ENCODE results near the gene EPHA10. TPM values are rescaled to one million over a fixed set of nuclear protein-coding genes. Genes with fewer than 3 reads are reported as not detected.

Gene EPHA10
- polyA plus RNA-seq, 1 donor = not detected

DNA sequence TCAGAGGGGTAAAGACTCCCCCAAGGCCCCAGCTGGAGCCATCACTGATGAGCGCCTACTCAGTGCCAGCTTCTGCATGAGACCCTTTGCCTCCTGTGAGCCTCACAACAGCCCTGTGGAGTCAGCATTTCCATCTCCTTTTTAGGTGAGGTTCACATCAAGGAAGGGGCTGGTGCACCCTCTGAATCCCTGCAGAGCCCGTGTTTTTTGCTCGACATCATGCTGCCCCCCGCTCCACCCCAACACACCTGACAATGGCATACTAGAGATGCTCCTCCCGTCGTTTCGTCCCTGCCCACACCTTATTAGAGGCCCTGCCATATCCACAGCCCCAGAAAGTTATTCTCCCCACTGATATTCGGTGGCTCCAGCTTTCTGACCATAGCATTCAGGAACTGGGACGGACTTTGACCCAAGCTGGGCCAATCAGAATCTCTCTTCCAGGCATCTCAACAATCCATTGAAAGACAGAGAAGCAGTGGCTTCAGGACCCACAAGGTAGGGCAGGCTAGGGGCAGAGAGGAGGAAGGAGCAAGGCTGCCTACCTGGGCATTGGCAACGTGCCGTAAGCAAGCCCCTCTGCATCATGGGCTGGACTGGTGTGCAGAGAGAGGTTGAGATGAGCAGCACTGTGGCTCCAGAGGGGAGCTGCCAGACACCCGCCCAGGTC lies 32.7 kb downstream of the EPHA10 start:
- DNase-seq = no peak

DNA sequence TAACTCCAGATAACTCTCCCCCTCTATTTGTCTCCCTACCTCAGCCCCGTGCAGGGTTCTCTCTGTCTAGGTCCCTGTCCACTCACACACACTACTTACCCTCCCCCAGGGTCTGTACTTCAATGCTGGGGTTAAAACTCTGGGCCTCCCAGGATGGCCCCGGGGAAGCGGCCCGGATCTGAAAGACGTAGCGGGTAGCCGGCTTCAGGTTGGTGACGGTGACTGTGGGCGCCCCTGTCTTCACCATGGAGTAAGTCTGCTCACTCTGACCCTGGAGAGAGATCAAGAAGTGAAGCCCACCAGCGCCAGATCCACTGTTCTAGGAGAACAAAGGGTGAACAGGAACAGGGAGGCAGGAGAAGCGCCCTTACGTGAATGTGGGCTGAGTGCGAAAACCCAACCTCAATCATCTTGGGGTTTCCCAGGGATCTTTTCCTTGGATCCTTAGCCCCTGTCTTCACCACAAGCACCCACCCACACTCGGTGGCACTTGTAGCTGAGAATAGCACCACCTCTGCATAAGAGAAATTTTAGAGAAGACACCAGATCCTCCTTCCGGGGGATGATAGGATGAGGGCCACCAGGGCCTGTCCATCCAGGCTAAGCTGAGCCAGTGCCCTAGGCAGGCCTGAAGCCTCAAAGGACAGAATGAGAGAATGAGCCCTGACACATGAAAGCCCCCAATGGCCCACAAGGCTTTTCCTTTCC lies 33.5 kb downstream of the EPHA10 start:
- DNase-seq = no peak

- no peak for DNase-seq
Observed at GRCh38 chr1:37730376-37730775, 34.5 kb downstream of the EPHA10 start.

- DNase-seq = no peak
Observed at GRCh38 chr1:37728416-37728815, 36.5 kb downstream of the EPHA10 start.

DNA sequence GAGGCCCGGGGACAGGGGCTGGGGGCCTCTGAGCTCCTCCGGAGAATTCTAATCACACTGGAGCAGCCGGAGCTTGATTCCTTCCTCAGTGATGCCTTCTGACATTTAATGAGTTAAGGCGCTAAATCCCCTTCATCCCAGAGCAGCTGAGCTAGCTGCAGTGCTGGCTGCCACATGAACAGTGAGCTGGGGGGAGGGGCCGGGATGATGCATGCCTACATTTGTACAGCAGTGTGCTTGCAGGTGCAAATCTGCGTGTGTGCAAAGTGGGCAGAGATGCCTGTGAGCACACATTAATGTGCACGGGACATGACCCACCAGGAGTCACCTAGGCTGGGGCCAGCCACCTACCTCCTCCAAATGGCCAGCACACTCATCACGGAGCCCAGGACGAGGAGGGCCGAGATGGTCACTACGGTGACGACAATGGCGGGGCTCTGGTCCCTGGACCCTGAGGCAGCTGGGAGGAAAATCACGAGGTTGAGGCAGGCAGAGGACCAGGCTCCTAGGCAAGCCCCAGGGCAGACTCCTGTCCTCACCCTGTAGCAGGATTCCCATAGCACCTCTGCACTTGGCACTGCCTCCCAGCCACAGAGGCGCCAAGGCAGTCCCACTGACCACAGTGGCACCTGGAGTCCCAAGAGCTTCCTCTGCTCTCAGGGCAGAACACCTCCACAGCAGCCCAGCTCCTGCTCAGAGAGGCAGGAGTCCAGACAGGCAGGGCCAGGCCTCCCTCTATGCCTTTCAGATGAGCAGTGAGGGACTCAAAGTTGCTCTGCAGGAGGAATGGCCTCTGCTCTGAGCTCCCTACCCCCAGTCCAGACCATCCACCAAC lies 38.0 kb downstream of the EPHA10 start:
- no peak for DNase-seq

DNA sequence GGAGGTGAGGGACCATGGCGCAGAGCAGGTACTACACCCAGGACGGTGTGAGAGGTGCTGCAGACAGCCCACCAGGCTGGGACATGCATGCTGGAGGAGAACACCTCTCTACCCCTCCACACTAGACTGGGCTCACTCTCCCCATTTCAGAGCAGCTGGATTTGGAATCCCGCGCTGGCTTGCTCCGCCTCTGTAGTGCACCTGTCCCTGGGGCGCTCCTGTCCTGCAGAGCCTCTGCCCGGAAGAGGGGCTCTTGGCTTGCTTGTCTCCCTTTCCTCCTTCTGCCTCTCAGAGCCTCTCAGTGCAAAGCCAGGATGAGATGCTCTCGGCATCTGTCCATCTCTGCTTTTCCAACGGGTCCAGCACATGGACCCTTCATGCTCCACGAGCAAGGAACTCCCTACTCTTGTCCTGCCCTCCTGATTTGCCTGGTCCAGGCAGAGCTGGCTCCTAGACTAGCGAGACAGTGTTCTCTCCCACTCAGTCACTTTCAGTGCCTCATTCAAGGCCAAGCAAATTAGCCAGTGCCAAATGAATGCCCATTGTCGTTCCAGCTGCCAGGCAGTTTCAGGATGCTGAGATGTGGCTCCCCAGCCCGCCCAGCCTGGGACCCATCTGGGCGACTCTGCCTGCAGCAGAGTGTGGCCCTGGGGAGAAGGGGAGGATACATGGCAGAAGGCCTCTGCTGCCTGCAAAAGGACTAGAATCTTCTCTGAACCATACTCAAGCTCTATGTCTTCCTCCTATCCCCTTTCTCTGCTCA lies 38.9 kb downstream of the EPHA10 start:
- DNase-seq = no peak

DNA sequence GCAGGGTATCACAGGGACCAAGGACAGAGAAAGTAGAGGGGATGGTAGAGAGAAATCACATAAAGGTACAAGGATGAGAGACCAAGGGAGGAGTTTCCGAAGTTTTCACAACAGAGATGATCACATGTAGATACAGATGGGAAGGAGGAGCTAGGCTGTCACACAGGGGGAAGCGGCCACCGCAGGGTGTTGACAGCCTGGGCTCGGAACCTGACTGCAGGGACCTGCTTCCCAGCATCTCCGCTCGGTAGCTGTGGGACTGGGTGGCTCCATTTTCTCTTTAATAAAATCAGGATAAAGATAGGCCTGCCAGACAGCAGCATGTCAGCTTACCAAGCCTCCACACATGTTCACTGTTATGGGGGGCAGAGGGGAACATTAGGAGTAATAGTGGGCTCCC lies 40.3 kb downstream of the EPHA10 start:
- DNase-seq = no peak

GRCh38 chr1:37723390-37724078 lies 41.4 kb downstream of the EPHA10 start:
- DNase-seq = no peak

GRCh38 chr1:37723072-37723389 lies 41.9 kb downstream of the EPHA10 start:
- DNase-seq = no peak

DNA sequence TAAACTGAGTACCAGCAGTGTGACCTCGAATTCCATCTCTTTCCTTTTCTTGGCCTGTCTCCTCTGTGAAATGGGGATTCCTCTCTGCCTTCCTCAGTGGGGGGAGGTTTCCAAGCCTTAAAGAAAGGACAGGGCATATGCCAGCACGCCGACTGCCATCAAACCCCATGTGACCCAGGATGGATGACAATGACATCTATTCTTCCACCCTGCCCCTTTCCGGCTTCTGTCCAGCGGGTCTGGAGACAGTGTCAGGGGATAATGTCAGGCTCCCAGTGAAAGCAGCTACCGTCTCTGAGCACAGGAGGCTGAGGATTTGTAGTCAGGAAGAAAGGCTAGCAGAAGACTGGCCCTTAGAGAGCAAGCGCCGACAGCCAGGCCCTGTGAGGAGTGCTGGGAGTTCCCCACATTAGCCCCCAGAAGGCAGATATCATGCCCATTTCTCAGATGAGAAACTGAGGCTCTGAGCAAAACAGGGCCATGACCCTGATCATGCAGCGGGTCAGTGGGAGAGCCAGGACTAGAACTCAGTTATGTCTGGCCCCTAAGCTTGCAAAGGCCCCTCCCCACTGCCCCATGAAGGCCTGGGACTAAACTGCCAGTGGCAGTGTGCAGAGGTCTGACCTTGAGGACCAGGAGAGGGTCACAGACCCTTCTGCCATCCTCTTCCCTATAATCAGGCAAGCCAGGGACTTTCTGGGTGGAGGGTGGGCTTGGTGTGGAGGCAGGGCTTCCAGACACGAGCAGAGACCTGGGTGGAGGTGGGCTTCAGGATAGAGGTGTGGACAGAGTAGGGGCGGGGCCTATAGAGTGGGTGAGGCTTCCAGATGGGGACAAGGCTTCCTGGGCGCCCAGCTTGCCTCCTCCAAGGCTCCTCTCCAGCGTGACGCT lies 42.5 kb downstream of the EPHA10 start:
- DNase-seq = no peak

DNA sequence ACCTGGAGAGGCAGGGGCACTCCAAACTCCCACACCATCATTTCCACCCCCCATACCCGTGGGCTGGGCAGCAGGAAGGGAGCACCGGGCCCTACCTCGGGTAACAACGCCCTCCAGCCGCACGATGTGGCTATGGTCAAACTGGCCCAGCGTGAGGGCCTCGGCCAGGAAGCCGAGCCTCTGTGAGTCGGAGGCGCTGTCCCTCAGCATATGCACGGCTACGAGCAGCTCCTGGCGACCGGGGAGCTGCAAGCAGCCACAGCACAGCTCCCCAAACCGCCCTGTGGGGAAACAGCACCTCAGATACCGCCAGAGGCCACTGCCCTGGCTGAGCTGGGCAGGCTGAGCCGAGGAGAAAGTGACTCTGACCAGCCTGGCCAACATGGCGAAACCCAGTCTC lies 43.4 kb downstream of the EPHA10 start:
- DNase-seq = no peak

GRCh38 chr1:37720231-37721130 lies 44.4 kb downstream of the EPHA10 start:
- DNase-seq = no peak

DNA sequence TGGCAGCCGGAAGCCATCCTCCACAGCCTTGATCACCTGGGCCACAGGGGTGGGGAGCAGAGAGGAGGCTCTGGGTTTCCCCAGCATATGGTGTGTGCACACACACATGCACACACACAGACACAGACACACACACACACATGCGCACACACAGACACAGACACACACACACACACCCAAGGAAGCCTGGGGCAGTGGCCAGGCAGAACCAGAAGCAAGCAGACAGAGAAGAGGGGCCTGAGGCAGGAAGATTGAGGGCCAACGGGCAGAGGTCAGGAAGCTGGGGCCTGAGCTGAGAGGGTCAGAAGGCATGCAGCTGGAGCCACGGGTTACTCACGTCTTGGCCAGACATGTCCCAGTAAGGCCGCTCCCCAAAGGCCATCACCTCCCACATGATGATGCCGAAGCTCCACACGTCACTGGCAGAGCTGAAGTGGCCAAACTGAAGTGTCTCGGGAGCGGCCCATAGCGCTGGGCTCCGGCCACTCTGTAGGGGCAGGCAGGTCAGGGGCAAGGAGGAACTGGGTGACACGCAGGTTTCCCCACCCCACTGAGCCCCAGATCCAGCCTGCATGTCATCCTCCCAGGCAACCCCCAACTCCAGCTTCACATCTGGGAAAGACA lies 45.2 kb downstream of the EPHA10 start:
- no peak for DNase-seq

DNA sequence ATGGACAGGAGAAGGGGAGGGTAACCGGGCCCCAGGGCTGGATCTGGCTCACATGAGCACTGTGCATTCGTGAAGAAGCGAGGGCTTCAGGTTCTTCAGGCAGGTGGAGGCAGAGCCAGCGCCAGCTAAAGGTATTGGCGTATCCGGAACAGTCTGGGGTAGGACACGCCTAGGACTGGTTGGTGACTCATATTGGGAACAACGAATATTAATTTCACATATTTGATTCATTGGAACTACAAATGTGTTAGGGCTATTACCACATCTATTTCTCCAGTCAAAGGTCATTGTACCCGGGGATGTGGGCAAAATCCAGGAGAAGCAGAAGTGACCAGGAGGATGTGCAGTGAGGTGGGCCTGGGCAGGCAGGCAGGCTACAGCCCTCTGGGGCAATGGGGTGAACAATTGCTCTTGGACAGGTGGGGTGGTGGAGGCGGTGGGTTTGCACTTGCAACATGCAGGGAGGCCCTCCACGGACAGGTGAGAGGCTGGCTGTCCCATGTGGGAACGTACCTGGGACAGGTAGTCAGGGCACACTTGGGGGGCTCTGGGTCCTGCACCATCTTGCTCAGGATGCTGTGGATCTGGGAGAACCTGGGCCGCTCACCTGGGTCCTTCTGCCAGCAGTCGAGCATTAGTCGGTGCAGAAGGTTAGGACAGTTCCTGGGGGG lies 45.9 kb downstream of the EPHA10 start:
- DNase-seq = no peak

- DNase-seq = no peak
Observed at GRCh38 chr1:37718181-37718900, 46.6 kb downstream of the EPHA10 start.

DNA sequence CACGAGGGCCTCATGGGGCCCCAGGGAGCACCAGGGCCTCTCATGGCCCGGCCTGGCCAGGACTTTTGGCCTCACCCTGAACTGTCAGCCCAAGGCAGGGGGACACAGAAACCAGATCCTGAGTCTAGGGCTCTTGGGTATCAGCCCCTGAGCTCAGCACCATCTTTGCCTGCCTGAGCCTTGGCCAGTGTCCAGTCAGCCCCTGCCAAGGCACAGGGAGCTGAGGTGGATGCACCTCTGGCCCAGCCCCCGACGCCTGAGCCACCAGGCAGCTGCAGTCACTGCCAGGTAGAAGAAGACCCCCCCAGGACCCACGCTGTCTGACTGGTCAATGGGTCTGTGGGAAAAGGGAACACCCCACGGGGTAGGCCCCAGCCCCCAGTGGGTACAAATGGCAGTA lies 47.3 kb downstream of the EPHA10 start:
- no peak for DNase-seq

DNA sequence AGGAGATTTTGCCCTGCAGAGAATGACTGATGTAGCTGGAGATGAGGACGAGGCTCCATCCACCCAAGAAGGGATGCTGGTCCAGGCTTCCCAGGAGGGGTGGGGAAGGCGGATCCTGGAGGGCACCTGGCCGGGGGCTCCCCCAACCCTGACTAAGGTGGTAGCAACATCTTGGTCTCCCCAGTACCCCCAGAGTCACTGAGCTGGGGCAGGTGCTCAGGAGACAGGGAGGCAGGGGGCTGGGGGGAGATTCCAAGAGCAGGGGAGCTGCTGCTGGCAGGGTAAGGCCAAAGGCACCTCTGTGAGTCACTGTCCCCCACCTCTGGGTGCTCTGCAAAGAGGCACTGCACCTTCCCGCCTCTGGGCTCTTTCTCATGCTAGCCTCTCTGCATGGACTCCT lies 48.6 kb downstream of the EPHA10 start:
- DNase-seq = no peak

DNA sequence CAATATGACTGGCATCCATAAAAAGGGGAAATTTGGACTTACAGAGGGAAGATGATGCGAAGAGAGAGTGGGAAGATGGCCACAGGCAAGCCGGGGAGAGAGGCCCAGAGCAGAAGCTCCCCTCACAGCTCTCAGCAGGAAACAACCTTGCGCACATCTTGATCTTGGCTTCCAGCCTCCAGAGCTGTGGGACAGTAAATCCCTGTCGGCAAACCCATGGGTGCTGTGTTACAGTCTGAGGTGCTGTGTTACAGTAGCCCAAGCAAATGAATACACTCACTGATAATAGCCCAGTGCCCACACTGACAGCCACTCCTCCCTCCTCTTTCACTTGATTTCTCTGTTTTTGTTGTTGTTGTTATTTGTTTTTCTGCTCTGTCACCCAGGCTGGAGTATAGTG lies 50.2 kb downstream of the EPHA10 start:
- DNase-seq = no peak

All from hindlimb muscle (tissue), 1 donor.